GM21576 (cell line): ENCODE results near the gene HRH4.

Source experiments
- ATAC-seq: cut with Tn5 transposase; IDR thresholded peaks from one replicate; pipeline ENCODE4 v1.9.1; 2021; ENCODE audit warnings: mild to moderate bottlenecking, moderate library complexity; ENCODE audit not compliant: unreplicated experiment

Gene HRH4

GRCh38 chr18:24465486-24465885, 5.0 kb downstream of the HRH4 start:
- no peak for ATAC-seq

GRCh38 chr18:24466771-24467170, 6.3 kb downstream of the HRH4 start:
- no peak for ATAC-seq

- ATAC-seq = no peak
These were observed 9.7 kb downstream of the HRH4 start for GRCh38 chr18:24470022-24470618.

GRCh38 chr18:24470805-24471204, 10.4 kb downstream of the HRH4 start:
- no peak for ATAC-seq

GRCh38 chr18:24472591-24472990, 12.2 kb downstream of the HRH4 start:
- ATAC-seq = no peak

- ATAC-seq = no peak
These were observed 14.0 kb downstream of the HRH4 start for GRCh38 chr18:24474406-24474805.

- no peak for ATAC-seq
These were observed 15.6 kb downstream of the HRH4 start for GRCh38 chr18:24475926-24476589.

GRCh38 chr18:24479371-24479770, 18.9 kb downstream of the HRH4 start:
- no peak for ATAC-seq

- no peak for ATAC-seq
These were observed 22.4 kb downstream of the HRH4 start for GRCh38 chr18:24482821-24483220.

GRCh38 chr18:24485681-24486080, 25.2 kb downstream of the HRH4 start:
- no peak for ATAC-seq

GRCh38 chr18:24486684-24487083, 26.2 kb downstream of the HRH4 start:
- ATAC-seq = no peak

- ATAC-seq = no peak
These were observed 28.5 kb downstream of the HRH4 start for GRCh38 chr18:24488824-24489493.

GRCh38 chr18:24490539-24490938, 30.1 kb downstream of the HRH4 start:
- ATAC-seq = no peak

GRCh38 chr18:24491927-24492834, 31.7 kb downstream of the HRH4 start:
- ATAC-seq = peak; percentile 80

- no peak for ATAC-seq
These were observed 34.1 kb downstream of the HRH4 start for GRCh38 chr18:24494586-24494985.

- no peak for ATAC-seq
These were observed 36.8 kb downstream of the HRH4 start for GRCh38 chr18:24497031-24497754.

GRCh38 chr18:24499814-24500213, 39.4 kb downstream of the HRH4 start:
- no peak for ATAC-seq

- no peak for ATAC-seq
These were observed 39.8 kb downstream of the HRH4 start for GRCh38 chr18:24500217-24500616.

GRCh38 chr18:24500766-24501165, 40.3 kb downstream of the HRH4 start:
- no peak for ATAC-seq

GRCh38 chr18:24502667-24503523, 42.5 kb downstream of the HRH4 start:
- ATAC-seq = no peak
